Tibial nerve (tissue), 4 donors: ENCODE results near the gene SMTNL2.

Experiments
- EP300 ChIP-seq, 2 donors: sonication (generic); formaldehyde crosslinking; IDR thresholded peaks; one replicate each; pipeline ENCODE4 v1.6.1; 2017; ENCODE audit warnings: antibody characterized with exemption in 2 of 2, mild to moderate bottlenecking in 1 of 2
- POLR2A ChIP-seq, 2 donors: fragments of 450-650 bp; IDR thresholded peaks; one replicate each; pipeline ENCODE4 v1.6.1; 2017; ENCODE audit warnings: antibody characterized with exemption in 2 of 2, mild to moderate bottlenecking in 2 of 2, moderate library complexity in 2 of 2
- TF ChIP-seq, protein P1 (sequence below), 5 experiments: fragments of 200-600 bp in 3 of 5; fragments of 450-650 bp in 2 of 5; sonication (generic) in 3 of 5; IDR thresholded peaks; one replicate each; pipeline ENCODE4 v1.5.1; 2016 to 2019; ENCODE audit warnings: antibody characterized with exemption in 5 of 5, mild to moderate bottlenecking in 3 of 5, moderate library complexity in 2 of 5

DNA sequence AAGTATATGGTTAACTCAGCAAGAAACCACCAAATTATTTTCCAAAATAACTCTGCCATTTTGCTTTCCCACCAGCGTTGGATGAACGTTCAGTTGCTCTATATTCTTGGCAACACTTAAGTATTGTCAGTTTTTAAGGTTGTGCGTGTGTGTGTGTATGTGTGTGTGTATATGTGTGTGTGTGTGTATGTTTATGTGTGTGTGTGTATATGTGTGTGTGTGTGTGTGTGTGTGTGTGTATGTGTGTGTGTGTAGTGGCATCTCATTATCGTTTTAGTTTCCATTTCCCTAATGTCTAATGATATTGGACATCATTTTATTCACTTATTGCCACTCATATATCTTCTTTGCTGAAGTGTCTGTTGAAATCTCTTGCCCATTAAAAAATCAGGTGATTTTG is 11.2 kb upstream of the SMTNL2 start:
- TF ChIP-seq, protein P1, sequence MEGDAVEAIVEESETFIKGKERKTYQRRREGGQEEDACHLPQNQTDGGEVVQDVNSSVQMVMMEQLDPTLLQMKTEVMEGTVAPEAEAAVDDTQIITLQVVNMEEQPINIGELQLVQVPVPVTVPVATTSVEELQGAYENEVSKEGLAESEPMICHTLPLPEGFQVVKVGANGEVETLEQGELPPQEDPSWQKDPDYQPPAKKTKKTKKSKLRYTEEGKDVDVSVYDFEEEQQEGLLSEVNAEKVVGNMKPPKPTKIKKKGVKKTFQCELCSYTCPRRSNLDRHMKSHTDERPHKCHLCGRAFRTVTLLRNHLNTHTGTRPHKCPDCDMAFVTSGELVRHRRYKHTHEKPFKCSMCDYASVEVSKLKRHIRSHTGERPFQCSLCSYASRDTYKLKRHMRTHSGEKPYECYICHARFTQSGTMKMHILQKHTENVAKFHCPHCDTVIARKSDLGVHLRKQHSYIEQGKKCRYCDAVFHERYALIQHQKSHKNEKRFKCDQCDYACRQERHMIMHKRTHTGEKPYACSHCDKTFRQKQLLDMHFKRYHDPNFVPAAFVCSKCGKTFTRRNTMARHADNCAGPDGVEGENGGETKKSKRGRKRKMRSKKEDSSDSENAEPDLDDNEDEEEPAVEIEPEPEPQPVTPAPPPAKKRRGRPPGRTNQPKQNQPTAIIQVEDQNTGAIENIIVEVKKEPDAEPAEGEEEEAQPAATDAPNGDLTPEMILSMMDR (IDR thresholded peaks at IDR 0.05) = no peak
- TF ChIP-seq EP300 (IDR thresholded peaks at IDR 0.05) = no peak
- TF ChIP-seq POLR2A (IDR thresholded peaks at IDR 0.05) = no peak
